GM12878 (cell line): ENCODE measurements around the gene NCAPH2. TPM values are rescaled to one million over a fixed set of nuclear protein-coding genes. Genes with fewer than 3 reads are reported as not detected.

Experiments
- ATAC-seq: fragments of 200-7000 bp; cut with Tn5 transposase; 3 replicates; pipeline ENCODE4 v1.9.1; 2020; ENCODE audit warnings: mild to moderate bottlenecking, moderate library complexity
- BruUV-seq: library from RNA; stranded (reverse); fragments of 400-500 nt; replicated peaks from 2 replicates; lab custom pipeline; 2021; lab: Mats Ljungman, UMichigan
- CTCF ChIA-PET: fragments of 300-600 bp; sonication (Branson Sonifier 250); formaldehyde crosslinking; extraction: SDS; loops from one replicate; lab custom pipeline; 2021; ENCODE audit warnings: inconsistent platforms; lab: Yijun Ruan, JAX
- POLR2A ChIA-PET: fragments of 350-600 bp; formaldehyde crosslinking; extraction: SDS; loops from one replicate; lab custom pipeline; 2021; ENCODE audit warnings: inconsistent platforms; lab: Charles Lee
- RAD21 ChIA-PET: fragments of 300-600 bp; sonication (Branson Sonifier 250); formaldehyde crosslinking; loops from one replicate; lab custom pipeline; 2023; ENCODE audit warnings: antibody characterized with exemption; ENCODE audit not compliant: unreplicated experiment; lab: Charles Lee
- SMC1A ChIA-PET: fragments of 300-600 bp; sonication (Branson Sonifier 250); formaldehyde crosslinking; loops from one replicate; lab custom pipeline; 2023; ENCODE audit not compliant: unreplicated experiment, uncharacterized antibody; lab: Charles Lee
- DNase-seq: peaks from one replicate; pipeline ENCODE4 v3.0.0-alpha.2; 2011; ENCODE audit warnings: low read depth, low spot score
- FAIRE-seq: peaks from 3 replicates; lab custom pipeline; 2011; peaks lifted over from hg19 to GRCh38; lab: Jason Lieb, UNC
- H2AFZ ChIP-seq: 2 replicates; pipeline ENCODE4 v1.6.0; 2011; ENCODE audit warnings: low read depth, low read length, control low read depth; ENCODE audit not compliant: control insufficient read depth
- H3K27ac ChIP-seq: 2 replicates; pipeline ENCODE4 v1.5.1; 2011; ENCODE audit warnings: control low read depth; ENCODE audit not compliant: control insufficient read depth, insufficient read depth
- H3K27me3 ChIP-seq, 2 experiments: replicated peaks in 1 of 2; 2 replicates each; pipeline versions ENCODE4 v1.6.0 to v1.6.1; 2011; ENCODE audit warnings: low read length in 1 of 2; ENCODE audit not compliant: control insufficient read depth in 2 of 2, insufficient read depth in 2 of 2
- H3K36me3 ChIP-seq, 2 experiments: 2 replicates each; pipeline ENCODE4 v1.5.1; 2011; ENCODE audit warnings: low read length in 1 of 2; ENCODE audit not compliant: control insufficient read depth in 2 of 2, insufficient read depth in 2 of 2
- H3K4me1 ChIP-seq: 2 replicates; pipeline ENCODE4 v1.6.1; 2011; ENCODE audit warnings: mild to moderate bottlenecking, low read length, moderate library complexity, mixed read lengths; ENCODE audit not compliant: control insufficient read depth, insufficient read depth
- H3K4me2 ChIP-seq: 2 replicates; pipeline ENCODE4 v1.6.0; 2011; ENCODE audit warnings: control low read depth; ENCODE audit not compliant: control insufficient read depth, insufficient read depth
- H3K4me3 ChIP-seq: fragments of 200-600 bp; sonication (generic); 2 replicates; pipeline ENCODE4 v1.5.1; 2016
- H3K79me2 ChIP-seq: 2 replicates; pipeline ENCODE4 v1.6.0; 2011; ENCODE audit warnings: low read length; ENCODE audit not compliant: control insufficient read depth, insufficient read depth
- H3K9ac ChIP-seq: 2 replicates; pipeline ENCODE4 v1.8.0; 2011; ENCODE audit warnings: low read length, control low read depth, mixed read lengths; ENCODE audit not compliant: control insufficient read depth, insufficient read depth
- H3K9me3 ChIP-seq: replicated peaks from 3 replicates; pipeline ENCODE4 v1.5.1; 2011; ENCODE audit warnings: mild to moderate bottlenecking, low read length; ENCODE audit not compliant: control insufficient read depth, insufficient read depth
- H4K20me1 ChIP-seq: 2 replicates; pipeline ENCODE4 v1.6.0; 2011; ENCODE audit not compliant: control insufficient read depth, insufficient read depth
- ATF3 ChIP-seq: IDR thresholded peaks from 2 replicates; pipeline ENCODE4 v1.6.1; 2011; ENCODE audit warnings: low read depth, mild to moderate bottlenecking, low read length, moderate library complexity, borderline replicate concordance; ENCODE audit errors: extremely low read depth
- BACH1 ChIP-seq: fragments of 450-650 bp; IDR thresholded peaks from 2 replicates; pipeline ENCODE4 v1.6.1; 2017; ENCODE audit warnings: mild to moderate bottlenecking, borderline replicate concordance
- HDAC2 ChIP-seq: fragments of 200-600 bp; sonication (generic); IDR thresholded peaks from 2 replicates; pipeline ENCODE4 v1.6.1; 2017
- IRF3 ChIP-seq: fragments of 450-650 bp; IDR thresholded peaks from 2 replicates; pipeline ENCODE4 v1.6.1; 2014; ENCODE audit warnings: mild to moderate bottlenecking
- IRF5 ChIP-seq: fragments of 450-650 bp; IDR thresholded peaks from 2 replicates; pipeline ENCODE4 v1.6.1; 2017; ENCODE audit warnings: borderline replicate concordance
- NKRF ChIP-seq: fragments of 450-650 bp; conservative IDR thresholded peaks from 2 replicates; pipeline ENCODE4 v1.6.1; 2017; ENCODE audit warnings: mild to moderate bottlenecking, moderate library complexity
- POLR2AphosphoS5 ChIP-seq: IDR thresholded peaks from 2 replicates; pipeline ENCODE4 v1.6.1; 2011; ENCODE audit warnings: mild to moderate bottlenecking, low read length, inconsistent platforms
- SIN3A ChIP-seq: IDR thresholded peaks from 2 replicates; pipeline ENCODE4 v1.6.1; 2012; ENCODE audit warnings: low read depth, low read length, improper control_type of control experiment
- TBL1XR1 ChIP-seq: IDR thresholded peaks from 2 replicates; pipeline ENCODE4 v1.6.1; 2012; ENCODE audit warnings: low read depth, low read length, improper control_type of control experiment
- ZNF24 ChIP-seq: fragments of 450-650 bp; IDR thresholded peaks from 2 replicates; pipeline ENCODE4 v1.6.1; 2017; ENCODE audit warnings: antibody characterized with exemption, mild to moderate bottlenecking
- WGBS: methylation state at CpG from one replicate; pipeline ENCODE4 v1.1.6; 2016; ENCODE audit warnings: low lambda C conversion rate; ENCODE audit not compliant: insufficient replicate concordance, insufficient coverage; ENCODE audit errors: missing lambda C conversion rate; 5-methylcytosine and 5-hydroxymethylcytosine counted together
- in situ Hi-C: fragments of 300-500 bp; cut with MboI; formaldehyde crosslinking; loops from 9 replicates; pipeline ENCODE4 v1.14.3; 2018; ENCODE audit warnings: mixed read lengths
- intact Hi-C: fragments of 100-400 bp; cut with micrococcal nuclease; formaldehyde crosslinking; loops from one replicate; pipeline ENCODE4 v1.14.2; 2022; ENCODE audit not compliant: unreplicated experiment
- polyA plus RNA-seq, 11 experiments: library from polyadenylated mRNA; depleted of rRNA in 4 of 11; unstranded in 6 of 11; stranded (reverse) in 5 of 11; fragments of >200 nt; fragmentation: Nextera tagmentation in 4 of 11; fragmentation: Illumina TruSeq in 1 of 11; extraction: Ambion mirVana in 4 of 11; extraction: Trizol in 1 of 11; gene quantifications; 1 replicate in 1 of 11; 2 replicates in 10 of 11; pipeline versions ENCODE4 v1.2.1 to v1.2.3, GENCODE V29; 2011 to 2016; ENCODE audit warnings: inconsistent platforms in 2 of 11, missing spikeins in 2 of 11, low read depth in 1 of 11
- total RNA-seq, 4 experiments: library from RNA; depleted of rRNA in 3 of 4; stranded (reverse); fragments of >200 nt in 3 of 4; fragmentation: Illumina TruSeq in 1 of 4; extraction: Trizol in 1 of 4; gene quantifications; 2 replicates each; pipeline versions ENCODE4 v1.2.1 to v1.2.3, GENCODE V29; 2013 to 2021

The NCAPH2 gene
- total and polyA plus RNA-seq, 10 of the 15 experiments (the other 5 are each of a cell fraction or from before 2014, with no cell fraction given): 5.0 to 110 (median 59.9) TPM

GRCh38 chr22:50516891-50517290 lies 8.9 kb downstream of the NCAPH2 start:
- intact Hi-C loops: no loop called here
- Histone ChIP-seq H3K9ac (no peak overlapping the region), H3K27ac (no peak overlapping the region), H3K36me3 (peaks cover 5 to 31% of the 10 kb centered on the region in 2 experiments; a peak in 3 of 4 replicates), H3K9me3 (no peaks in the 10 kb centered on the region), H3K4me2 (no peak overlapping the region), H2AFZ (no peak overlapping the region), H3K4me3 (no peak overlapping the region), H3K27me3 (no peaks in the 10 kb centered on the region), H3K4me1 (no peaks in the 10 kb centered on the region; the same call in 1 of the 2 replicates), H3K79me2 (peaks cover 21% of the 10 kb centered on the region), H4K20me1 (no peaks in the 10 kb centered on the region)
- SMC1A ChIA-PET: no interaction called here
- FAIRE-seq (no peak), DNase-seq (no peak), ATAC-seq (no peak)
- POLR2A ChIA-PET: interaction anchor here (0.5 kb wide), 1 partner anchor 26 kb away, joined by 3 read pairs; no protein-coding TSS in a partner anchor
- RAD21 ChIA-PET: interaction anchor here (1.3 kb wide), 1 partner anchor 9 kb away, joined by 3 read pairs; no protein-coding TSS in a partner anchor
- in situ Hi-C loops: no loop called here
- TF ChIP-seq IRF5 (no peak), POLR2AphosphoS5 (0 out of 2 replicates have a peak, but pooled peaks have one; percentile 1)
- CTCF ChIA-PET: no interaction called here
- BruUV-seq: no TSS peak
- 85% methylated on average over 16 of the region's 16 CpGs for WGBS

GRCh38 chr22:50517495-50518260 lies 9.7 kb downstream of the NCAPH2 start:
- no peak for TF ChIP-seq SIN3A
- no peak for TF ChIP-seq IRF3
- no peak for TF ChIP-seq ZNF24
- no peak for TF ChIP-seq ATF3
- no peak for TF ChIP-seq NKRF
- TF ChIP-seq HDAC2: no peak
- TF ChIP-seq BACH1: no peak
- no peak for TF ChIP-seq TBL1XR1
- TF ChIP-seq, all 136 proteins: peak for 0
- ATAC-seq: no peak
- in situ Hi-C loops: no loop called here

More at GRCh38 chr22:50517495-50518260, 9.7 kb downstream of the NCAPH2 start:
- Histone ChIP-seq H3K9ac (no peak overlapping the region), H2AFZ (no peak overlapping the region), H3K4me3 (no peak overlapping the region), H3K4me1 (no peaks in the 10 kb centered on the region; the same call in 1 of the 2 replicates), H3K79me2 (peaks cover 16% of the 10 kb centered on the region), H3K9me3 (no peaks in the 10 kb centered on the region), H3K36me3 (peaks cover 6 to 38% of the 10 kb centered on the region in 2 experiments; a peak in 3 of 4 replicates), H3K27me3 (no peaks in the 10 kb centered on the region), H3K27ac (no peak overlapping the region), H3K4me2 (no peak overlapping the region), H4K20me1 (no peaks in the 10 kb centered on the region)
- no TSS peak for BruUV-seq
- no peak for DNase-seq
- SMC1A ChIA-PET: no interaction called here
- RAD21 ChIA-PET: interaction anchor here (1.3 kb wide), 1 partner anchor 8 kb away, joined by 3 read pairs; no protein-coding TSS in a partner anchor
- WGBS: 92% methylated on average over 20 of the region's 20 CpGs
- FAIRE-seq: no peak
- CTCF ChIA-PET: no interaction called here
- intact Hi-C loops: no loop called here
- POLR2A ChIA-PET: interaction anchor here (0.5 kb wide), 1 partner anchor 26 kb away, joined by 3 read pairs; no protein-coding TSS in a partner anchor
